Memory B cell (primary cell): ENCODE results near the gene GLIPR1L2.
"Not testable (repeated sequence)": the region's sequence is repeated elsewhere in the genome, so short reads cannot be mapped to it uniquely, and the experiment has no call there.

ENCODE experiments used
- ATAC-seq: fragments of 150-1000 bp; cut with Tn5 transposase; 2 replicates; pipeline ENCODE4 v1.10.0; 2021; ENCODE audit warnings: low read depth, mild to moderate bottlenecking, moderate library complexity
- DNase-seq, 2 donors: peaks; one replicate each; pipeline ENCODE4 v3.0.0; 2022; ENCODE audit warnings: low spot score in 2 of 2
- H3K27ac Mint-ChIP-seq: one replicate; pipeline ENCODE4 v1.8.0; 2022; ENCODE audit warnings: mild to moderate bottlenecking, moderate library complexity, mixed read lengths
- H3K27me3 Mint-ChIP-seq: one replicate; pipeline ENCODE4 v1.8.0; 2022; ENCODE audit warnings: mixed read lengths
- H3K36me3 Mint-ChIP-seq: one replicate; pipeline ENCODE4 v1.8.0; 2022; ENCODE audit warnings: mild to moderate bottlenecking, mixed read lengths
- H3K4me1 Mint-ChIP-seq: one replicate; pipeline ENCODE4 v1.8.0; 2022; ENCODE audit warnings: mixed read lengths
- H3K4me3 Mint-ChIP-seq: one replicate; pipeline ENCODE4 v1.8.0; 2022; ENCODE audit warnings: mild to moderate bottlenecking, moderate library complexity, mixed read lengths
- H3K9me3 Mint-ChIP-seq: one replicate; pipeline ENCODE4 v1.8.0; 2022; ENCODE audit warnings: mixed read lengths

GLIPR1L2 gene

DNA sequence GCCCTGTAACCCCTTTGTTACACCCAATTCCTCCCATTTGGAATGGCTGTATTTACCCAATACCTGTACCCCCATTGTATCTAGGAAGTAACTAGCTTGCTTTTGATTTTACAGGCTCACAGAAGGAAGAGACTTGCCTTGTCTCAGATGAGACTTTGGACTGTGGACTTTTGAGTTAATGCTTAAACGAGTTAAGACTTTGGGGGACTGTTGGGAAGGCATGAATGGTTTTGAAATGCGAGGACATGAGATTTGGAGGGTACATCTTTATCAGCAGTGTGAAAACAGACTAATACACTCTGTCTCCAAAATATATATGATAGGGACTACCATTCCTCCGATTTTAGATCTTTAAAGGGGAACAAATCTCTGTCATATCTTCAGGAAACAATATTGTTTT lies 51.6 kb downstream of the GLIPR1L2 start:
- H3K9me3 Mint-ChIP-seq, H3K27me3 Mint-ChIP-seq, H3K4me1 Mint-ChIP-seq, H3K36me3 Mint-ChIP-seq, ATAC-seq, H3K4me3 Mint-ChIP-seq, H3K27ac Mint-ChIP-seq, DNase-seq: not testable (repeated sequence)

DNA sequence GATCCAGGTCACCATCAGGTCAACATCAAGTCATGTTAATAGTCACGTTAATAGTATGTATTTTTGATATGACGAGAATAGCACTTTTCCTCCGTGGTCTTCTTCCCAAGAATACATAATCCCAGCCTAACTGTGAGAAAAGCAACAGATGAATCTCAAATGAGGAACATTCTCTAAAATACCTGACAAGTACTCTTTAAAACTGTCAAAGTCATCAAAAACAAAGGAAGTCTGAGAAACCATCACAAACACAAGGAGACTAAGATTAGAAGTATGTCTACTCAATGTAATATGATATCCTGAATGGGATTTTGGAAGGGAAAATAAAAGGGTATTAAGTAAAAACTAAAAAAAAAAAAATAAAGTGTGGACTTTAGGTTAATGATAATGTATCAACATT lies 52.8 kb downstream of the GLIPR1L2 start:
- peaks cover 1% of the 10 kb centered on the region for H3K9me3 Mint-ChIP-seq
- no peaks in the 10 kb centered on the region for H3K4me1 Mint-ChIP-seq
- peaks cover 4% of the 10 kb centered on the region for H3K36me3 Mint-ChIP-seq
- no peak for DNase-seq
- no peak overlapping the region for H3K4me3 Mint-ChIP-seq
- H3K27me3 Mint-ChIP-seq = peaks cover 5% of the 10 kb centered on the region
- ATAC-seq = no peak
- no peak overlapping the region for H3K27ac Mint-ChIP-seq

DNA sequence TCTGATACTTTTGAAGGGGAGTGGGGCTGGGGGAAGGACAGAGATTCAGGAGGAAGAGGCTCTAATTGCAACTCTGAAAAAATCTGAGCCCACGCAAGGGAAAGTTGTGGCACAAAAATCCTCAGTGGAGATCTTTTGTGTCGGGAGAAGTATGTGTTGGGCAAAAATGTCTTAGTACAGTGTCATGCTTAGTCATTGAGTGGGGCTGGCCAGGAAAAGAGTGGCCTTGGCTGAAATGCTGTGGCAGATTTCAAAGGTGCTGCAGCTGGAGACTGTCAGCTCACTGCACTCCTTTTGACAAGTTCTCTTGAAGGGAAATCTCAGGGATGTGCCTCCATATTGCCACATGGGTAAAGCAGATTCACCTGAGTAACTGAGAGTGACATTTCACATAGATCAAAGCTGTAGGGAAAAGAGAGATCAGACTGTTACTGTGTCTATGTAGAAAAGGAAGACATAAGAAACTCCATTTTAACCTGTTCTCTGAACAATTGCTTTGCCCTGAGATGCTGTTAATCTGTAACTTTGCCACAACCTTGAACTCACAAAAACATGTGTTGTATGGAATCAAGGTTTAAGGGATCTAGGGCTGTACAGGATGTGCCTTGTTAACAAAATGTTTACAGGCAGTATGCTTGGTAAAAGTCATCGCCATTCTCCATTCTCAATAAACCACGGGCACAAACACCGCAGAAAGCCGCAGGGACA lies 53.7 kb downstream of the GLIPR1L2 start:
- Mint-ChIP-seq H3K9me3 (peaks cover 1% of the 10 kb centered on the region), H3K4me3 (no peak overlapping the region), H3K4me1 (no peaks in the 10 kb centered on the region), H3K27me3 (peaks cover 5% of the 10 kb centered on the region), H3K27ac (no peak overlapping the region), H3K36me3 (peaks cover 4% of the 10 kb centered on the region)
- DNase-seq = no peak
- no peak for ATAC-seq

DNA sequence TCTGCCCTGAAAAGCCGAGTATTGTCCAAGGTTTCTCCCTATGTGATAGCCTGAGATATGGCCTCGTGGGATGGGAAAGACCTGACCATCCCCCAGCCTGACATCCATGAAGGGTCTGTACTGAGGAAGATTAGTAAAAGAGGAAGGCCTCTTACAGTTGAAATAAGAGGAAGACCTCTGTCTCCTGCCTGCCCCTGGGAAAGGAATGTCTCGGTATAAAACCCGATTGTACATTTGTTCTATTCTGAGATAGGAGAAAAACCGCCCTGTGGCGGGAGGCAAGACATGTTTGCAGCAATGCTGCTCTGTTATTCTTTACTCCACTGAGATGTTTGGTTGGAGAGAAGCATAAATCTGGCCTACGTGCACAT lies 54.2 kb downstream of the GLIPR1L2 start:
- ATAC-seq, H3K27ac Mint-ChIP-seq, H3K4me3 Mint-ChIP-seq: not testable (repeated sequence)

DNA sequence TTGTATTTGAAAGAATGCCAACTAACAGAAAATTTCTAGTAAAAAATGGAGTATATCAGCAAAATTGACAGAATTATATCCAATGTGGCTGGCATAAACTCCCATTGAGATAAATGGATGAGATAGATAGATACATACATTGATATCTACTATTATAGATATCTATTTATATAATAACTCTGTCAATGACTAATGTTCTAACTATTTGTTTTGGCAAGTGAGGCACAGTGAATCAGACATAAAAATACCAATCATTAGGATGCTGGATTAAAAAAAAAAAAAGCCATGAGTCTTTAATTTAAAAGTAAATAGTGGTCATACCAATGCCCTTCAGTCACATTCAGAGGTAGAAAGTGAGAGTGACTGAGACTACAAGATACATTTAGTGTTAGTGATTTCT lies 56.0 kb downstream of the GLIPR1L2 start:
- ATAC-seq = no peak
- DNase-seq = no peak
- no peaks in the 10 kb centered on the region for H3K36me3 Mint-ChIP-seq
- H3K4me3 Mint-ChIP-seq = no peak overlapping the region
- H3K27me3 Mint-ChIP-seq = peaks cover 4% of the 10 kb centered on the region
- no peaks in the 10 kb centered on the region for H3K9me3 Mint-ChIP-seq
- H3K27ac Mint-ChIP-seq = no peak overlapping the region
- no peaks in the 10 kb centered on the region for H3K4me1 Mint-ChIP-seq

More for the DNA sequence above, 54.2 kb downstream of the GLIPR1L2 start:
- H3K4me1 Mint-ChIP-seq, DNase-seq, H3K9me3 Mint-ChIP-seq, H3K36me3 Mint-ChIP-seq, H3K27me3 Mint-ChIP-seq: not testable (repeated sequence)

DNA sequence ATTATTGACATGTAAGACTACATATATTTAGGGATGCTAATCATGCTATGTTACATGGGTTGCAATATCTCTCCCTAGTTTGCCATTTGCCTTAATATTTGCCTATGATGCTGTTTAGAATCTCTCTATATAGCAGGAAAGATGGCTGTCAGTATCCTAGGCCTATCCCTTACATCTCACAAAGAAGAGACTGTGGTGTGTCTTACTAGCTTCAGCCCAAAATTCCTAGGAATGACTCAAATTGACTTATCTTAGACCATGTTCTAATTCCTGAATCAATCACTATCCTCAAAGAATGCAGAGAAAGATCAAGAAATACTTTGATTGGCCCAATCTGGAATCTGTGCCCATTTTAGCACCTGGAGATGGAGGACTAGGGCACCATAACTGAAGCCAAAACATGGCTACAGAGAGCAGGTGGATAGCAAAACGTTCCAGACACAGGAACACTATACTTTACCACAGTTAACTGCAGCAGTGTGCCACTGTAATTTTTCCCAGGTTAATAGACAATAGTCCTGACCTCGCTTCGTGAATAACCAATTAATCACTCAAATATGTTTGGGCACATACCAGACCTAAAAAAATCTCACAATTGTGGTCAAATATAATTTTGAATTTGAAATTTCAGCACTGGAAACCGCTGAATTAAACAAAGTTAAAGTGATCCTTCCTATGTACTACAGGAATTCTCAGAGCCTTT lies 57.0 kb downstream of the GLIPR1L2 start:
- H3K27ac Mint-ChIP-seq = no peak overlapping the region
- peaks cover 2% of the 10 kb centered on the region for H3K27me3 Mint-ChIP-seq
- no peaks in the 10 kb centered on the region for H3K4me1 Mint-ChIP-seq
- no peak for ATAC-seq
- no peak for DNase-seq
- no peaks in the 10 kb centered on the region for H3K36me3 Mint-ChIP-seq
- no peaks in the 10 kb centered on the region for H3K9me3 Mint-ChIP-seq
- no peak overlapping the region for H3K4me3 Mint-ChIP-seq

DNA sequence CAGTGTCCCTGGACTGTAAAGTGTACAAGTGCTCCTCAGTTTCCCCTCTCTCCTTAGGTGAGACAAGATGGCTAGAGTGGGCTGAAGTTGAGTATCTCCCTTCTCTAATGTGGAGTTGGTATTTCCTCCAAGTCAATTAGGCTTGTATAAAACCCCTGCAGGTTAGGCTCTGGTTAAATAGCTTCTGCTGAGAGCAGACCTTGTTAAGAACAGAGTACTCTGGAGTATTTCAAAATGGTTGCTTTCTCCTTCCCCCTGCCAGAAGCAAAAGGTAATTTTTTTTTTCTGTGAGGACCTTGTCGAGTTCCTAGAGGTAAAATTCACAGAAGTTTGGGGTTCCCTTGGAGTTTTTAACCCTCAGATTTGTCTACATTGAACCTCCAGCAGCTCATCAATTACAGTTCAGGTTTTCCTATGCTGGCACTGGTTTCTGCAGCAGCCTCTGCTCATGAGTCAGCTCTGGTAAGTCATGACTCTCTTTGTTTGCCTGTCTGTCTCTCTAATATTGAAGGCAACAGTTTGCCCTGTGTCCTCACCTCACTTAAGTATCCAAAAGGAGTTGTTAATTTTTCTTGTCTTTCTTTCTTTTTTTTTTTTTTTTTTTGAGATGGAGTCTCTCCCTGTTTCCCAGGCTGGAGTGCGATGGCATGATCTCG lies 61.9 kb downstream of the GLIPR1L2 start:
- no peaks in the 10 kb centered on the region for H3K27me3 Mint-ChIP-seq
- ATAC-seq (no peak), DNase-seq (no peak)
- peaks cover 5% of the 10 kb centered on the region for H3K9me3 Mint-ChIP-seq
- no peak overlapping the region for H3K4me3 Mint-ChIP-seq
- no peaks in the 10 kb centered on the region for H3K4me1 Mint-ChIP-seq
- H3K36me3 Mint-ChIP-seq = peaks cover 5% of the 10 kb centered on the region
- H3K27ac Mint-ChIP-seq = no peak overlapping the region

DNA sequence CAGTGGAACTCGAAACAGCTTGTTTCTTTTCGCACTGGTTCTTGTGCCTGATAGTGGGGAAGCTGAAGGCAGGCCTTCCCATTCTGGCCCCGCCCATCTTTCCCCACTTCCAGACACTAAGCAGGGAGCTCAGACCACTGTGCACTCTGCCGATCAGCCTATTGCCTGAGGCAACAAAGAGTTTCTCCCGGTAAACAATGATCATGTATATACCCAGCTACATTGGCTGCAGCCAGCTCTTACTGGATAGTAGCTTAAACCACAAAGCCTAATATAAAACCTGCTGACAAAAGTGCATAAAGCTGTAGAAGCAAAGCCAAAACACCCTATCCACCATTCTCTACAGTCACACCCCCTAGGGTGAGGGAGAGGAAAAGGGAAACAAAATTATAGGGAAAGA lies 65.0 kb downstream of the GLIPR1L2 start:
- Mint-ChIP-seq H3K9me3 (peaks cover 12% of the 10 kb centered on the region), H3K27ac (no peak overlapping the region), H3K27me3 (no peaks in the 10 kb centered on the region), H3K36me3 (peaks cover 5% of the 10 kb centered on the region), H3K4me1 (no peaks in the 10 kb centered on the region), H3K4me3 (no peak overlapping the region)
- ATAC-seq = no peak
- no peak for DNase-seq

DNA sequence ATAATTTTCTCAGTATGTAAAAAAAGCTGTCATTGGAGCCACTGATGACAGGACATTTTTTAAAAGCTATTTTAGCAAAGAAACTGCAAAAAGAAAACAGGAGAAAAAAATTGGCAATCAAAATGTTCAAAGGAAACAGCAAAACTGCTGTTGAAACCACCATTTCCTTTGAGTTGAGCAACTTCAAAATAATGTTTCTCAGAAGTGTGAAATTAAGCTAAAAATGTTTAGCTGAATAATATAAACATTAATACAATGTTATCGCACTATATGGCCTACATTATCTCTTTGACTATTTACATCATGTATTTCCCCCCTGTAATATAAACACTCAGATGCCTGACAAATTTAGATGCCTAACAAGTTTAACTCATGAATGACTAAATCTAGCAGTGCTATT lies 66.3 kb downstream of the GLIPR1L2 start:
- H3K4me1 Mint-ChIP-seq = no peaks in the 10 kb centered on the region
- H3K9me3 Mint-ChIP-seq = peaks cover 12% of the 10 kb centered on the region
- no peak for DNase-seq
- no peaks in the 10 kb centered on the region for H3K27me3 Mint-ChIP-seq
- no peak overlapping the region for H3K27ac Mint-ChIP-seq
- no peak for ATAC-seq
- no peak overlapping the region for H3K4me3 Mint-ChIP-seq
- peaks cover 5% of the 10 kb centered on the region for H3K36me3 Mint-ChIP-seq

DNA sequence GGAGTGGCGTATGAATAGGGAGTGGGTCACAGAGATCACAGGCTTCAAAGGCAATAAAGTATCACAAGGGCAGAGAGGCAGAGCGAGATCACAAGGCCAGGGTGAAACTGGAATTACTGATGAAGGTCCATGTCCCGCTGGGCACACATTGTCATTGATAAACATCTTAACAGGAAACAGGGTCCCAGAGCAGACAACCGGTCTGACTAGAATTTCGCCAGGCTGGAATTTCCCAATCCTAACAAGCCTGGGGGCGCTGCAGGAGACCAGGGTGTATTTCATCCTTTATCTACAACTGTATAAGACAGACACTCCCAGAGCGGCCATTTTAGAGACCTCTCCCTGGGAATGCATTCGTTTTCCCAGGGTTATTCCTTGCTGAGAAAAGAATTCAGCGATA lies 67.0 kb downstream of the GLIPR1L2 start:
- H3K4me1 Mint-ChIP-seq, DNase-seq, H3K4me3 Mint-ChIP-seq, H3K36me3 Mint-ChIP-seq, H3K27ac Mint-ChIP-seq, ATAC-seq, H3K27me3 Mint-ChIP-seq: not testable (repeated sequence)
- H3K9me3 Mint-ChIP-seq = peaks cover 12% of the 10 kb centered on the region

DNA sequence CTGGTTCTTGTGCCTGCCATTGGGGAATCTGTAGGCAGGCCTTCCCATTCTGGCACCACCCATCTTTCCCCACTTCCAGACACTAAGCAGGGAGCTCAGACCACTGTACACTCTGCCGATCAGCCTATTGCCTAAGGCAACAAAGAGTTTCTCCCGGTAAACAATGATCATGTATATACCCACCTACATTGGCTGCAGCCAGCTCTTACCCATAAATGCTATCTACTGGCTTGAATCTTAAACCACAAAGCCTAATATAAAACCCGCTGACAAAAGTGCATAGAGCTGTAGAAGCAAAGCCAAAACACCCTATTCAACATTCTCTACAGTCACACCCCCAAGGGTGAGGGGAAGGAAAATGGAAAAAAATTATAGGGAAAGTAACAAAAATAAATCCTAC lies 68.9 kb downstream of the GLIPR1L2 start:
- ATAC-seq (no peak), DNase-seq (no peak)
- Mint-ChIP-seq H3K27me3 (peaks cover 2% of the 10 kb centered on the region), H3K4me3 (no peak overlapping the region), H3K36me3 (peaks cover 5% of the 10 kb centered on the region), H3K4me1 (no peaks in the 10 kb centered on the region), H3K27ac (no peak overlapping the region), H3K9me3 (peaks cover 12% of the 10 kb centered on the region)

DNA sequence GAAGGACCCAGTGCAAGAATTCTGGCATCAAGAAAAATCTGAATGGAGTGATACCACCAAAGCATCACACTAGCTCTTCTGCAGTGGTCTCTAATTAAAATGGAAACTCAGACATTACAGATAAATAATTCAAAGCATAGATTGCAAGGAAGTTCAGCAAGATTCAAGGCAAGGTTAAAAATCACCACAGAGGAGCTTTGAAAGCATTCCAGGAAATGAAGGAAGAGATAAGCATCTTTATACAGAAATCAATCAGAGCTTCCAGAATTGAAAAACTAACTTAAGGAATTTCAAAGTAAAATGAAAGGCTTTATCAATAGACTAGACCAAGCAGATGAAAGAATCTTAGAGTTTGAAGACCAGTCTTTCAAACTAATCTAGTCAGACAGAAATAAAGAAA lies 69.3 kb downstream of the GLIPR1L2 start:
- H3K27ac Mint-ChIP-seq = no peak overlapping the region
- ATAC-seq = no peak
- H3K27me3 Mint-ChIP-seq = peaks cover 2% of the 10 kb centered on the region
- no peaks in the 10 kb centered on the region for H3K4me1 Mint-ChIP-seq
- no peak overlapping the region for H3K4me3 Mint-ChIP-seq
- no peak for DNase-seq
- H3K9me3 Mint-ChIP-seq = peaks cover 12% of the 10 kb centered on the region
- peaks cover 5% of the 10 kb centered on the region for H3K36me3 Mint-ChIP-seq

DNA sequence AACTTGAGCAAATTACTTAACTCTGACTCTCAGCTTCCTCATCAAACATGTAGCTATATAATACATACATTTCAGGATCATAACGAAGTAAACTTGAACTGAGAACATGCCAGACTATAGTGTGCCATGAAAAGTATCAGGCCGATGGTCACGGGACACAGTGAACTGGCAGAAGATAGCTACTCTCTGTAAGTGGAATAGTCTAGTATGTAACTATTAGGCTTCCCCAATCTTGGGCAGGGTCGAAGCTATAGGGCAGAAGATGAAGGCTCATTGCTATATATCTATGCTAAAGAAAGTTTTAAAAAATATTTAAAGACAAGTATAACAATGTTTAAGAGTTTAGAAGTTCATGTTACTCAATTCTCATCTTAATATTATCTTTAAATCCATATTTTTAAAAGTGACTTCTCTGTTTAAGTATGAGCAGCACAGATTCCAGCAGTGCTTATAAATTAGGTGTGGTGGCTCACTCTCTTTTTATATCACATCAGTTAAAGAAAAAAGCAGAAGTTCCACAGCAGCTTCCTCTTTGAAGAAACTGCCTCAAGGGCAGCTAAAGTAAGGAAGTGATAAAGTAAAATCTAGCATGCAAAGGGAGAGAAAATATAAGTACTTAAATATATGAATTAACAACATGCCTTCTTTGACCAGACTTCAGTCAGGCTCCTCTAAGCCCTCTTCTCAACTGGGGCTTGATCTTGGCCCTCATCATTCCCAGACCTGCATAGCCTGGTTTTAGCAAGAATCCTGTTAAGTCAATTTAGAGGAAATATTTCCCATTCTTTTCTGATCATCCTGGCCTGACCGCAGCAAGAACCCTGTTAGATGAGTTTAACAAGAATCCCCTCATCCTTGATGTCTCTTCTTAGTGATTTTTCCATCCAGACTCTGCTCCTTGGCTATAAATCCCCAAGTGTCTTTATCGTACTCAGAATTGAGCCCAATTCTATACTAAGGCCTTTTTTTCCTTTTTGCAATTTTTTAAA lies 81.3 kb downstream of the GLIPR1L2 start:
- H3K9me3 Mint-ChIP-seq = peaks cover 1% of the 10 kb centered on the region
- peaks cover 2% of the 10 kb centered on the region for H3K27me3 Mint-ChIP-seq
- H3K4me3 Mint-ChIP-seq = peak overlapping the region; percentile 56
- peak overlapping the region; percentile 81 for H3K27ac Mint-ChIP-seq
- peak; percentile 99 for ATAC-seq
- H3K36me3 Mint-ChIP-seq = peaks cover 2% of the 10 kb centered on the region
- H3K4me1 Mint-ChIP-seq = peaks cover 30% of the 10 kb centered on the region
- peak in 1 of 2 donors; percentile 42 for DNase-seq

DNA sequence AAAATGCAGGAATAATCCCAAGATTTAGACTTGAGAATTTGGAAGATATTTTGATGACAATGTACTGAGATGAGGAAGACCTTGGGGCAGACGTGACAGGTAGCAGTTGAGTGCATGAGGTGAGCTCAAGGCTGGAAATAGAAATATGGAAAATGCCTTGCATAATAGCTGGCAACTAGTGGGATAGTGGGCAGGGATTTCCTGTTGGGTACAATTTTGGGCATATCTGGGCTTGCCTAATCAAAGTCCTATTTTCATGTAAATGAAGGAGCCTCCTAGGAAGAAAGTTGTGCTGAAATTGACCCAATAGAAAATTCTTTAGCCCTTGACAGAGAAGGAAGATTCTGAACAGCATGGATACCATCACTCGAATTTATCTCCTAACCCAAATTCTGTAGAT lies 83.2 kb downstream of the GLIPR1L2 start:
- Mint-ChIP-seq H3K4me1 (peaks cover 33% of the 10 kb centered on the region), H3K36me3 (peaks cover 2% of the 10 kb centered on the region), H3K27me3 (no peaks in the 10 kb centered on the region), H3K27ac (no peak overlapping the region), H3K9me3 (peaks cover 1% of the 10 kb centered on the region), H3K4me3 (no peak overlapping the region)
- no peak for DNase-seq
- no peak for ATAC-seq
